SK-MEL-5 (cell line): Measurements from ENCODE around the gene IQGAP1. TPM values are rescaled to one million over a fixed set of nuclear protein-coding genes. Genes with fewer than 3 reads are reported as not detected.
A peak's percentile ranks its signal among the peaks of the same experiment; 100 is the strongest.

Experiments
- DNase-seq: peaks from one replicate; pipeline ENCODE4 v3.0.0-alpha.2; 2016; ENCODE audit warnings: low read depth, low spot score
- in situ Hi-C: cut with HindIII; loops from 2 replicates; pipeline ENCODE4 v1.10.0; 2016; ENCODE audit warnings: low sequenced_read_pairs, high pct_unique_total_duplicates, low pct_unique_long_range_greater_than_20kb
- total RNA-seq: library from RNA; depleted of rRNA; stranded (reverse); fragments of >200 nt; shearing (Covaris generic); gene quantifications from 2 replicates; pipeline ENCODE4 v1.2.3, GENCODE V29; 2014

Gene IQGAP1
- total RNA-seq, 1 experiment from 2014 or later, result 141 TPM

- DNase-seq, result no peak
- in situ Hi-C loops, result no loop called here
These were observed 23.8 kb upstream of the IQGAP1 start for GRCh38 chr15:90364251-90364650.

GRCh38 chr15:90365414-90366055 is 22.5 kb upstream of the IQGAP1 start:
- DNase-seq, result no peak
- in situ Hi-C loops, result no loop called here

GRCh38 chr15:90367576-90367975 is 20.5 kb upstream of the IQGAP1 start:
- no peak for DNase-seq
- in situ Hi-C loops, result no loop called here

GRCh38 chr15:90375071-90375470 is 13.0 kb upstream of the IQGAP1 start:
- DNase-seq, result no peak
- in situ Hi-C loops, result no loop called here

GRCh38 chr15:90376789-90377188 is 11.3 kb upstream of the IQGAP1 start:
- DNase-seq, result no peak
- in situ Hi-C loops, result no loop called here

GRCh38 chr15:90379263-90379662 is 8.8 kb upstream of the IQGAP1 start:
- in situ Hi-C loops, result no loop called here
- no peak for DNase-seq

- in situ Hi-C loops, result no loop called here
- no peak for DNase-seq
These were observed 6.5 kb upstream of the IQGAP1 start for GRCh38 chr15:90381515-90381914.

GRCh38 chr15:90382320-90382719 is 5.7 kb upstream of the IQGAP1 start:
- in situ Hi-C loops, result no loop called here
- DNase-seq, result peak; percentile 30

GRCh38 chr15:90386221-90386620 is 1.8 kb upstream of the IQGAP1 start:
- in situ Hi-C loops, result no loop called here
- DNase-seq, result no peak

GRCh38 chr15:90388462-90389380 is 679 bp downstream of the IQGAP1 start:
- in situ Hi-C loops, result no loop called here
- no peak for DNase-seq

- in situ Hi-C loops, result no loop called here
- DNase-seq, result no peak
These were observed 1.5 kb downstream of the IQGAP1 start for GRCh38 chr15:90389513-90389912.

GRCh38 chr15:90393040-90393439 is 5.0 kb downstream of the IQGAP1 start:
- DNase-seq, result no peak
- in situ Hi-C loops, result no loop called here

- DNase-seq, result no peak
- in situ Hi-C loops, result no loop called here
These were observed 6.0 kb downstream of the IQGAP1 start for GRCh38 chr15:90394074-90394473.

GRCh38 chr15:90394748-90395442 is 6.9 kb downstream of the IQGAP1 start:
- peak; percentile 76 for DNase-seq
- in situ Hi-C loops, result no loop called here

GRCh38 chr15:90396321-90396720 is 8.3 kb downstream of the IQGAP1 start:
- in situ Hi-C loops, result no loop called here
- no peak for DNase-seq

- DNase-seq, result no peak
- in situ Hi-C loops, result no loop called here
These were observed 12.1 kb downstream of the IQGAP1 start for GRCh38 chr15:90400005-90400758.

- DNase-seq, result peak; percentile 95
- in situ Hi-C loops, result no loop called here
These were observed 12.8 kb downstream of the IQGAP1 start for GRCh38 chr15:90400759-90401314.
